Middle frontal gyrus (tissue), 1 donor: ENCODE results near the gene ASXL1.
"Not testable (repeated sequence)": the region's sequence is repeated elsewhere in the genome, so short reads cannot be mapped to it uniquely, and the experiment has no call there.

Source experiments
- DNase-seq: peaks from one replicate; pipeline ENCODE4 v3.0.0-alpha.2; 2015; ENCODE audit warnings: low spot score; ENCODE audit errors: extremely low spot score

Gene ASXL1

GRCh38 chr20:32336918-32337347 is 21.2 kb upstream of the ASXL1 start:
- DNase-seq, result no peak

GRCh38 chr20:32337937-32338661 is 20.0 kb upstream of the ASXL1 start:
- no peak for DNase-seq

GRCh38 chr20:32338665-32339064 is 19.5 kb upstream of the ASXL1 start:
- no peak for DNase-seq

GRCh38 chr20:32339116-32339515 is 19.0 kb upstream of the ASXL1 start:
- no peak for DNase-seq

GRCh38 chr20:32341053-32341452 is 17.1 kb upstream of the ASXL1 start:
- not testable (repeated sequence) for DNase-seq

GRCh38 chr20:32343439-32343838 is 14.7 kb upstream of the ASXL1 start:
- no peak for DNase-seq

GRCh38 chr20:32344835-32345506 is 13.2 kb upstream of the ASXL1 start:
- no peak for DNase-seq

- no peak for DNase-seq
These were observed 9.9 kb upstream of the ASXL1 start for GRCh38 chr20:32348207-32348606.

- no peak for DNase-seq
These were observed 7.7 kb upstream of the ASXL1 start for GRCh38 chr20:32350421-32350820.

- DNase-seq, result no peak
These were observed 5.9 kb upstream of the ASXL1 start for GRCh38 chr20:32352121-32352720.

GRCh38 chr20:32353848-32354496 is 4.2 kb upstream of the ASXL1 start:
- DNase-seq, result no peak

GRCh38 chr20:32354592-32355416 is 3.3 kb upstream of the ASXL1 start:
- DNase-seq, result no peak

GRCh38 chr20:32355417-32355841 is 2.7 kb upstream of the ASXL1 start:
- no peak for DNase-seq

- not testable (repeated sequence) for DNase-seq
These were observed 2.1 kb upstream of the ASXL1 start for GRCh38 chr20:32355907-32356621.

GRCh38 chr20:32356622-32357374 is 1.3 kb upstream of the ASXL1 start:
- no peak for DNase-seq

GRCh38 chr20:32357375-32357868 is 709 bp upstream of the ASXL1 start:
- no peak for DNase-seq

- no peak for DNase-seq
These were observed 426 bp downstream of the ASXL1 start for GRCh38 chr20:32358632-32358882.

GRCh38 chr20:32358883-32359632 is 927 bp downstream of the ASXL1 start:
- DNase-seq, result no peak
